ENCODE results near the gene FANCM. TPM values are rescaled to one million over a fixed set of nuclear protein-coding genes. Genes with fewer than 3 reads are reported as not detected.

Gene FANCM
- total and polyA plus RNA-seq, 9 of the 15 experiments (the other 6 are each of a cell fraction or from before 2014, with no cell fraction given), result 5.1 to 14.4 (median 6.2) TPM

- TF ChIP-seq FOXP4 (CRISPR knock-in tag; IDR thresholded peaks at IDR 0.05; ENCODE audit: borderline replicate concordance), result no peak
- no peak for TF ChIP-seq HES1 (IDR thresholded peaks at IDR 0.05; ENCODE audit: low read depth)
- TF ChIP-seq CBFA2T3 (IDR thresholded peaks at IDR 0.05), result no peak
- no peak for TF ChIP-seq SMAD1 (IDR thresholded peaks at IDR 0.05; ENCODE audit: low read depth, low read length, partially characterized antibody)
- peak; percentile 6 for TF ChIP-seq MEIS2 (IDR thresholded peaks at IDR 0.05; ENCODE audit: partially characterized antibody)
- TF ChIP-seq NEUROD1 (IDR thresholded peaks at IDR 0.05; ENCODE audit: borderline replicate concordance, low read depth, low read length, partially characterized antibody), result peak; percentile 65
- no peak for TF ChIP-seq USF1 (CRISPR knock-in tag; IDR thresholded peaks at IDR 0.05)
- no peak for TF ChIP-seq TBL1XR1 (IDR thresholded peaks at IDR 0.05; ENCODE audit: low read length in 2 of 2)
- TF ChIP-seq HMBOX1 (IDR thresholded peaks at IDR 0.05), result no peak
- TF ChIP-seq MED1 (CRISPR knock-in tag; IDR thresholded peaks at IDR 0.05; ENCODE audit: borderline replicate concordance), result no peak
- TF ChIP-seq ELK3 (CRISPR knock-in tag; IDR thresholded peaks at IDR 0.05), result no peak
- no peak for TF ChIP-seq MTA2 (IDR thresholded peaks at IDR 0.05; ENCODE audit: low read depth)
- TF ChIP-seq KLF1 (tag; IDR thresholded peaks at IDR 0.05), result no peak
- peak; percentile 70; the same call in 1 of the 2 replicates for TF ChIP-seq ZSCAN29 (IDR thresholded peaks at IDR 0.05)
- TF ChIP-seq TSHZ1 (CRISPR knock-in tag; IDR thresholded peaks at IDR 0.05), result no peak
- TF ChIP-seq DEAF1 (CRISPR knock-in tag; IDR thresholded peaks at IDR 0.05), result no peak
These were observed 1.4 kb upstream of the FANCM start, which contains the start of gene FKBP3 (continued) for GRCh38 chr14:45134051-45134958.
